ENCODE measurements around the gene CWC27.

The CWC27 gene

DNA sequence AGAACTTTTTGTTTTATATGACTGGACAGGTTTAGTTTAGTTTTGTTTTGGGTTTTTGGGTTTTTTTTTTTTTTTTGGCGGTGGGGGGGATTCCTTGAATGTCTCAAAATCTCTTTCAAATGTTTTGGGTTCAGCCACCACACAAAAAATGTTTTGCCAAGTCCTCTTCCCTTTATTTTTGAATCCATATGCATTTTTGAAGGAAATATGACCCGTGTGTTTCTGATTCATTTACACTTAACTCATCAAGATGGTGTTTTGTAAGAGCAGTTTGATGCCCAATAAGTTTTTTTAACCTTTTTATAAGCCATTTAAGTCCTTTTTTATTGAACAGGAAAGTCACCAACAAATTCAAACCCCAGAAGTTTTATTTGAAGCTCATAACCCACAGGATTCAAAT is 209.8 kb downstream of the CWC27 start:
- no peak for DNase-seq (ENCODE audit: low read depth)

DNA sequence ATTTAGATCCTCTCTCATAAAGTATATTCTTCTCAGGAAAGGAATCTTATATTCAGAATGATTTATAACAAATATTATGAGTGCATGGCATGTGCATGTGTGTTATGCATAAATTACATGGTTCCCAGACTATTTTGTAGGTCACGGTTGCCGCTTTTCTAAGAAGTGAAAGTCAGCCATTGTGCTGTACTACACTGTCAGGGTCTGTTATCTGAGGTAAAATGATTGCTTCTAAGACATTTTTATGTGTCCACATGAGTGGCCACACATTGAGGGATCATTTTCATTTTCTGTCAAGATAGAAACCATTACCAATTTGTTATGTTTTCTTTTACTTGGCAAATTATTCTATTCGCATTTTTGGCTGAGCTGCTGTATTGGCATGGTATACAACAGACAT is 210.8 kb downstream of the CWC27 start:
- no peak for DNase-seq (ENCODE audit: low read depth)

DNA sequence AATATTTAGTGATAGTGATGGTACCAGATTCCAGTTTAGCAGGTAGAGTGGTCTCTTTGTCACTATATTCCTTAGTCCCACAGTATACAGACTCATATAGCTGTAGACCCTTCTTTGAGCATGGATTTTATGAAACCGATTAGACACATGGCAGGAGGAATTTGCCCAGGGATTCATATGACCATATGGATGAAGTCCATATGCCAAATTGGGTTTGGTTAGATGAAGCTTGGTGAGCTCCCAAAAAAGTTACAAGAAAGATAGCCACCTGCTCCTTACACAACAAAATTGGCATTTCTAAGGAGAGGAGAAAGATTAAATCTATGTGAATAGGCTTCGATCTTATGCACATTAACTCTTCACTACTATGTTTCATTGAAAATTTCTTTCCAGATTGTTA is 211.4 kb downstream of the CWC27 start:
- no peak for DNase-seq (ENCODE audit: low read depth)

DNA sequence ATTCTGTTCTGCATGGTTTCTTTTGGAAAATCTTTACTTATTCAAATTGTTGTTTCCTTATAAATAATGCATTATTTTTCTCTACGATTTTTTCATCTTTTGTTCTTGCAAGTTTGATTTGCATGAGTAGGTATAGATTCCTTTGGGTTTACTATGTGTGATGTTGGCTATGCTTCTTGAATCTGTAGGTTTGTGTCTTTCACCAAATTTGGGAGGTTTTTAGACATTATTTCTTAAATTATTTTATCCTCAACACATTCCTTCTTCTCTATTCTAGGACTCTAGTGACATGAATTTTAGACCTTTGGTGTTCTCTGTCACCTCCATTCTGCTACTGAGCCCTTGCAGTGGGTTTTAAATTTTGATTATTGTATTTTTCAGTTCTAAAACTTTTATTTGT is 219.0 kb downstream of the CWC27 start:
- no peak for DNase-seq (ENCODE audit: low read depth)

DNA sequence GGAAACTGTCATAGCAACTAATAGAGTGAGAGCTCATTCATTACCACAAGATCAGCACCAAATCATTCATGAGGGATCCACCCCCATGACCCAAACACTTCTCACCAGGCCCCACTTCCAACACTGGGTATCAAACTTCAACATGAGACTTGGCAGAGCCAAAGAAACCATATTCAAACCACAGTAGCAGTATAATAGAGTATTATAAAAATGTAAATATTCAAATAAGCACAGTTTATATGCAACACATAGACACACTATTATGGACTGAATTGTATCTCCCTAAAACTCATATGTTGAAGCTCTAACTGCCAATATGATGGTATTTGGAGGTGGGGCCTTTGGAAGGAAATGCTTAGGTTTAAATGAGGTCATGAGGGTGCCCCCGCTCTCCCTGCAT is 240.5 kb downstream of the CWC27 start:
- no peak for DNase-seq (ENCODE audit: low read depth)

DNA sequence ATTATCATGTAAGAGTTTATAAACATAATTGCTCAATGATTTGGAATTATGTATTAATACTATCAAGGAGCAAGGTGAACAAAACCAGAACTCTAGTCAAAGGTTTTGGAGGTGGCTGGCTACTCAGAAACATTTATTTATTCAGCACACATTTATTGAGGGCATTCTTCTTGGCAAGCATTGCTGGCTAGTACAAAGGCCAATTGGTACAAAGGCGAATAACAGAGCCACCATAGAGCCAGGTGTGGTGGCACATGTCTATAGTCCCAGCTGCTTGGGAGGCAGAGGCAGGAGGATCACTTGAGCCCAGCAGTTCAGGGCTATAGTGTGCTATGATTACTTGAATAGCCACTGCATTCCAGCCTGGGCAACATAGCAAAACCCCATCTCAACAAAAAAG is 242.1 kb downstream of the CWC27 start:
- no peak for DNase-seq (ENCODE audit: low read depth)

DNA sequence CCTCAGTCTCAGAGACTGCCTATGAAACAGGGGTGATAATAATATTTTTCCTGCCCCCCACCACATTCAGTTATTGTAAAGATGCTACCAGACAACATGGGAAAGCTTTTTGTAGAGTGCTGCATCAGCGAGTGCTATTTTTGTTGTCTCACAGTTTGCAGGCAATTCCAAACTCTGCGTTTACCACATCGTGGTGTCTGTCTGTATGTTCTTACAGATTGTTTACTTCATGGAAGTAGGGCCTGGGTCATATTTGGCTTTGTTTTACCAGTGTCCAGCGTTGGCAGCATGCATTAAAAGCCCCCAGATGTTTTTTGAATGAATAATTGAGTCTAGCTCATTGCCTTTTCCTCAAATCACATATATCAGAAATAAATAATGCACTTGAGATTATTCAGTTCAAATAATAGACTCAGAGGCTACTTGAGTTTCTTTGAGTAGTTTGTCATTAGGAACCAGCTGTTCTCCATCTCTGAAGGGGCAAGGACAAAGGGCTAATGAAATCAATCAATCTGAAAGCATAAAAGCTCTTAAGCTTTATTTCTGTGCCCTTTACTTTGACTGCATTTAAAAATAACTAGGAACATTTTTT is 243.7 kb downstream of the CWC27 start:
- no peak for DNase-seq (ENCODE audit: low read depth)

DNA sequence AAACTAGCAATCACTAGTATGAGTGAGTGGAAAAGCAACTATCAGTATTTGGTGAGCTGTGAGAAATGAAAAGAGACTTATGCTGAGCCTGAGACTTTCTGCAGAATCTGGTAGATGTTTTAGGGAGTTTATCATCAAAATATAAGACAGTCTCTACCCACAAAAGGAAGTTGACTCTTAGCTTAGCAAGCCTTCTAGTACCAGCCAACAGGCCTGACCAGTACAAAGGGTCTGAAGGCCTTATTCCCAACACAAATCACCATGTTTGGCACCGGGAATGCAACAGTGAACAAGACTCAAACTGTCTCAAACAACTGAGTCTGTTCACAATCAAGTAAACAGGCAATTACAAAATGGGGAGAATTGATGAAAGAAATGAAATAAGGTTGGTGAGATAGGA is 244.4 kb downstream of the CWC27 start:
- peak; percentile 65 for DNase-seq (ENCODE audit: low read depth)

DNA sequence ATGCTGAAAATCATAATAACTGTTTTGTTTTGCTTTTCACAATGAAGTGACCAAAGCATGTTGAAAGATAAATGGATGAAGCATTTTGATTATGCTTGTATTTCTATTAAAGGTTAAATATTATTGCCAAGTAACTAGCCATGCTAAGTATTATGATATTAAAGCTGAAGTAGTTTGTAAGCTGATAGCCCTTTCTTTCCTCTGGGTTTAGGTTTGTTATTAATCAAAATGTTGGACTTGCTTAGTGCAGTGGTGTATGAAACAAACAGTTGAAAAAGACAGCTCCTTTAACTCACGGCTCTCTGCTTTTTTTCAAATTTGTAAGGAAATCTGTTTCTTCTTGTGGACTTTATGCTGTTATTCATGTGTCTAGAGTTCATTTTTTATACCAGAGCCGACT is 246.0 kb downstream of the CWC27 start:
- DNase-seq (ENCODE audit: low read depth), result no peak

DNA sequence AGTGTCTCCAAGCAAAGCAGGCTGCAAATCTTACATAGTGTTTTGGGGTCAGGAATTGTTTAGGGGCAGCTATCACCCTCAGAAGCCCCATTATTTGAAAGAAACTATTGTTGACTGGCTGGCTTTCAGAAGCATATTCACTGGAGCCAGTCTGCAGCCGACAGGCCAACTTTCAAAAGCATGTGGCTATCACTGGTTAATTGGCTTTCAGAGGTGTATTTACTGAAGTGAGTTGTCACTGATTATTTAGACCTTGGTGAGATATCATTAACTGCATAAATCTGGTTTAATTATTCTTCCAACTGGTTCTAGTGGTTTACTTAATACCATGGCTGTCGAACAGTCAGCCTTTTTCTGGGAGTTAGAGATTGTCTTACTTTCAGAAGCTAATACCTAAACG is 247.0 kb downstream of the CWC27 start:
- no peak for DNase-seq (ENCODE audit: low read depth)

DNA sequence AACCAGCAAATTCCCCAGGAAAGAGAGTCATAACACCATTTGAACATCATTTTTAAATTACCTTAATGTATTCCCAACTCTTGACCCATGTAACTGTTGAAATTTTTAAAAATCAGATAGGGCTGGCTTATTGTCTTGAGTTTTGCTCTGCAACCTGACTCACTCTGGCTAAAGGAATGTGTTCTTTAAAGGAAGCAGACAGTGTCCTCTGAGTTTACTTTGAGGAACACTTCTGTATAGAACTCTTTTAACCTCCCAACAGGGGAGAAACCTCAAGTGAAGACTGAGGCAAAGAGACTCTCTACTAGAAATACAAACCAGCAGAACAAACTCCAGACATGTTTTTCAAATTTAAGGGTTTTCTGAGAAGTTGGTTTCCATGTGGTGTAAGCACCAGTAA is 248.9 kb downstream of the CWC27 start:
- DNase-seq (ENCODE audit: low read depth), result peak; percentile 40

DNA sequence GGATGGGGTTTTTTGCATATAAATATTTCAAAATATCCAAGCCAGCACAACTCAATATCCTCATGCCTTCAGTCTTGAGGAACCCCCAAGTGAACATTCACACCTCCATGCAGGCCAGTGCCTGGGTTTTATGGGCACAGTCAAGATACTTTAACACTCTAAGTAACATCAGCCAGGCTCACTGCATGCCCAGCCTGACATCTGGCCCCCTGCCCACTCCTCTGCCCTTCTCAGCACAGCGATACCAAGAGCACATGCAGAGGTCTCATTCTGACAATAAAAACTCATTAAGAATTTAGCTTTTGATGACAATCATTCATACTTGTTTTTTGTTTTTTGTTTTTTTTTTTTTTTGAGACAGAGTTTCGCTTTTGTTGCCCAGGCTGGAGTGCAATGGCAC is 250.0 kb downstream of the CWC27 start:
- no peak for DNase-seq (ENCODE audit: low read depth)

DNA sequence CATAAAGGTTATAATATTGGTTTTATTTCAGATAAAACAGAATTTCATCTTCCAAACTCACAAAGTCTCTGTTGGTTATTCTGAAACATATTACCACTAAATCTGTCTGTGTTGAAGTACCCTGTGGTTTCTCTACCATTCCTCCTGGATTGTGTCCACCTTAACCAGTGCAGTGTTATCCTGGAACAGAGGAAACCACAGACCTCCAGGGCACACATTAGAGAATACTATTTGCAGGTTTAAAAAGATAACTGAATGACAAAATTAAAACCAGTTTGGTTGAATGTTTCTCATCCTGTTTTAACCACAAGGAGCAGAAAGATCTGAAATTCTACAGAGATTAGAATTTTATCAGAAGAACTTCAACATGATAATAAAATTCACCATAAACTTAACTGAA is 251.8 kb downstream of the CWC27 start:
- DNase-seq (ENCODE audit: low read depth), result peak; percentile 47

DNA sequence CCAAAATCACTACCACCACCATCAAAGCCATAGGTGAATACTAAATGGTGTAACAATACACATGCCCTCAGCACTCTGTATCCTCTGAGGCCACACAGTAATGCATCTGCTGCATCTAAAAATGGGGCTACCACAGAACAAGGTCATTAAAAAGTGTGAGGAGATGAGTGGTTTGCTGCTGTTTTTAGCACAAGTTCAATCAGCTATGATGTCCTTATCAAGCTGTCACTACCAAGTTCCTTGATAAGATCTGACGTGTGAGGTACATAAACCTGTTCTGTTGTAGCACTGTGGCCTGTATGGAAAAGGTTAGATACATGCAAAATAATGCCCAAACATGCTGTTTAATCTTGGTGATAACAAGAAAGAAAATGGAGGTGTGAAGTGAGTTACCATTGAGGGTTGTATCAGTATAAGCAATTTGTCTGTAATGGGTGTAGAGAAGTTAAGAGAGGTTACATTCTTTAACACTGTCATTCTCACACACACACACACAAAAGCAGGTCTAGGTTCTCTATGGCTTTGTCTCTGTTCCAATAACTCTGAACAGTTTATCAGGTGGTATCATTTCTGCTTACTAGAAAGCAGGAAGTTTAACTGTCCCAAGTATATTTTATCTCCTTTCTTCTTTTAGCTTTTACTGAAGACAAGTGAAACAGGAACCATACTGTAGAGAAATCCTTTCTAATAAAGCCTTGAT is 252.9 kb downstream of the CWC27 start:
- DNase-seq (ENCODE audit: low read depth), result no peak

DNA sequence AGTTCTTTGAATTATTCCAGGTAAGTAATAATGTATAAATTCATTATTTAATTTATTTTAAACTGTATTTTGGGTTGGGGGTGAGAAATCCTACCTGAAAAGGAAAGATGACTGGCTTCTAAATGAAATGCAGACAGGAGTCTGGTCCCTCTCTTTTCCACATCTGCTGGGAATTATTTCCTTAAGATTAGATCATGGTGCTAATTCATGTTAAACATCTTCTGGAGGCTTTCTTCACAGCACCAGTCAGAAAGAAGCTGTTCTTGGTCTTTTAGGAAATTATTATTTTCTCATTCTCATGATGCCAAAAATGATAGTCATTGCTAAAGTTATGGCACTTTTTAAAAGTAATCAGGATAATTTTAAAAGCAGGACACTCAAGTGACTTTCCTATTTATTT is 254.2 kb downstream of the CWC27 start:
- no peak for DNase-seq (ENCODE audit: low read depth)

DNA sequence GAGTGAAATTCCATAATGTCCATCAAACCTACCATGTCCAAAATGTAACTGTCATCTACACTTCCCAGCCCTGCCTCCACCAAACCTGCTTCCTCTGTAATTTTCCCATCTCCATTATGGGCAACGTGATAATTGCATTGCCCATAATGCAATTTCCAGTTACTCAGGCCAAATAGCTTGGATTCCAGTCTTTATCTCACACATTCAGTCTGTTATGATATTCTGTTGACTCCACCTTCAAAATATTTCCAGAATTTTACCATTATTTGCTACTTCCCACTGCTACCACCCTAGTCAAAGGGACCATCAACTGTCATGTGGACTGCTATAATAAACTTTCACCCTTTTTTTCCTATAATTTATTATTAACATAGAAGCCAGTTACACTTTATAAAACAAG is 256.0 kb downstream of the CWC27 start:
- no peak for DNase-seq (ENCODE audit: low read depth)

DNA sequence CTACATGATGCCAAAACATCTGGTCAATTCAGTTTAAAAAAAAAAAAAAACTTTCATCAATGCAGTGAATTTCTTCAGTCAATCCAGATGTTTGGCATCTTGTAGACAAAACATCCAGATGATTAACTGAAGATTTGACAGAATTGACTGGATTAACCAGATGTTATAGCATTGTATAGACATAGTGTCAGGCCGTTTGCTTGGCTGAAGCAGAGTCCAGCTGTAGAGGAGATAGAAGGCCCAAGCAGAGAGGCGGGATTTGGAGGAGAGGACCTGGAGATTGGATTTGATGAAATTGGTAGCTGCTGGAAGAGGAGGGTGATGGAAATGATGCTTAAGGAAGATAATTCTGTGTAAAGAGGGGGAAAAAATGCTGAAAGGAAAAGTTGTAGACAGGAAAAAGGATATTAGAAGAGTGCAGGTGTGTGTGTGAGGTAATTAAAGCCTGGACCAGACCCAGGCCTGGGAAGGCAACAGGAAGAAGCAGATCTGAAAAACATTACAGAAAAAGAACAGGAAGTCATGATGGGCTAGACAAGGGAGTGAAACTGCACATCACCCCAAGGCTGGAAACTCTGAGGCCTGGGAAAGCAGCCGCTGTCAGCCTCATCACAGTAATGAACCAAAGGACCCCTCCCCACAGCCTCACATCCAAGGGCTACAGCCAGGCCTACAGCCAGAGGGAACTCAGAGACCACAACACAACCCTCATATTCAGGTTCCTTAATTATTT is 258.3 kb downstream of the CWC27 start:
- no peak for DNase-seq (ENCODE audit: low read depth)

DNA sequence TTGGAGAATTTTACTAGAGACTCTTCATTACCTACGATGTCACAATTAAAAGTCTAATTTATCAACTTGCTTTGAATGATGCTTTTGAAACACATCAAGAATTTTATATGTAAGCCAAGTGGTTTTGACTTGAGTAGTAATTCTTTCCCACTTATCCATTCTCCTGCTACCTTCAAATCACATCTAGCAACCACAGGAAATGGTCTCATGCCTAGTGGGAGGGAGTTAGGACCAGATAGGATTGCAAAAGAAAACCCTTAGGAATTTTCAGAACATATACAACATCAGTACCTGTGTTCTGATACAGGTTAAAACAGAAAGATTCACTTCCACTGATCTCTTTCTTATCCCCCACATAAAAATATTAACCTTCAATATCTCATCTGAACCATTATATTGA is 260.4 kb downstream of the CWC27 start:
- peak; percentile 43 for DNase-seq (ENCODE audit: low read depth)

DNA sequence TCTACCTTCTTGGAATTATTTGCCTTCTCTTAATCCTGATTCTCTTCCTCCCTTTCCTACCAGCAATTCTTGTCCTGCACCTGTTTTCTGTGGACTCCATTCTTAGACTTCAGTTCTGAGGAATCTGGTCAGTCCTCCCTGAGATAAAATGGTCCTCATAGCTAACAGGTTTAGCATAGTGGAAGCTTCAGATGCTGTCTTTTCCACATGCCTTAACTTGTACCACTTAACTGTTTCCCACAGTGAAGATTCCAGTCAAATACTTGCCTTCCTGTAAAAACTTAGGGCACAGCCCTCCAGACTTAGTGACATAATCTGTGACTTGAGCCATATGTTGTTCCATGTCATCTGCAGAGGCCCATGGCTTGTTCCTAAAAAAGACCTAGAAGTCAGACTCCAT is 261.3 kb downstream of the CWC27 start:
- DNase-seq (ENCODE audit: low read depth), result no peak

DNA sequence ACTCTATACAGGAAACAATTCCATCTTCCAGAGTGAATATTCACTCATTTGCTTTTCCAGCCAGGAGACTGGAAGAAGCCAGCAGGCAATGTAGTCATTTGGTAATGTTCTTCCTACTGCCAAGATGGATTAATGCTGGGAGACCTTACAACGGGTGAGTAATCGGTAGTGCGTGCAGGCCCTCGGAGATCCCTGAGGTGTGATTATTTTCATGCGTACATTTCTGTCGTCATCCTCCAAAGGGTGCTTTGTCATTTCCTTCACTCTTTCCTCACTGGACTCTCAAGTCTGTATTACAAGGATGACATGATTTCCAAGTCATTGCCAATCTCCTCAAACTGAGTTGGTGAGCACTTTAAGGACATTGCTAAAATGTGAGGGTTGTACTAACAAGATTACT is 263.5 kb downstream of the CWC27 start:
- peak; percentile 99 for DNase-seq (ENCODE audit: low read depth)

DNA sequence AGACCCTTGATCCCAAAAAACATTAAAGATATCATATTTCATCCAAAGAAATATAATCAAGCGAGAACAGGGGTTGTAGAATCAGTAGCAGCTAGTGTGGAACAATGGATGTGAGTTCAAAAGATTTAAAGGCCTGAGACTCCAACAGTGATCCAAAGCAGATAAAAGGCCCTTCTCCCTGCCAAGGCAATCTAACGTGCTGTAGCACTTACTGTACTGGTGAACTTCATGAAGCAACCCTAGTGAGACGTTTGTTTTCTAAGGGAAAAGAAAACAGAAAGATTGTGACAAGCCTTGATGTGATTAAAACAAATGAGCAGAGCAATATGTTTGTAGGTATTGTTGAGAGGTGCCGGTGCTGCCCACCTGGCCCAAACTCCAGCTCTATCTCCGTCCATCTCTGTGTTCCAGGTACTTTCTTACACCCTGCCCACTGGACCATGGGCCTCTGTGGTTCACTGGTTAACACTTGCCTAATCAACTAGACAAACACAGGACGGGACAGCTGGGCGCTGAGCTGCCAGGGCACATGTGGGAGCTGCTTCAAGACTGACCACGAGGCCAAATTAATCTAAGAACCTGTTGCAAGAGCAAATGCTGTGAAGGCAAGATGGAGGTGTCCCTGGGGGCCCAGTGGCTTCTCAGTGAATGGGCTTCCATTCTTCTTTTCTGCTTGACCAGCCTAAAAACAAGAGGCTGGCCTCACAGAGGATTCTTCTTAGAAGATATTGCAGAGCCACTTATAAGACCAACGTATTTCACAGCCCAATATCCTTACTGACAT is 265.5 kb downstream of the CWC27 start:
- no peak for DNase-seq (ENCODE audit: low read depth)

DNA sequence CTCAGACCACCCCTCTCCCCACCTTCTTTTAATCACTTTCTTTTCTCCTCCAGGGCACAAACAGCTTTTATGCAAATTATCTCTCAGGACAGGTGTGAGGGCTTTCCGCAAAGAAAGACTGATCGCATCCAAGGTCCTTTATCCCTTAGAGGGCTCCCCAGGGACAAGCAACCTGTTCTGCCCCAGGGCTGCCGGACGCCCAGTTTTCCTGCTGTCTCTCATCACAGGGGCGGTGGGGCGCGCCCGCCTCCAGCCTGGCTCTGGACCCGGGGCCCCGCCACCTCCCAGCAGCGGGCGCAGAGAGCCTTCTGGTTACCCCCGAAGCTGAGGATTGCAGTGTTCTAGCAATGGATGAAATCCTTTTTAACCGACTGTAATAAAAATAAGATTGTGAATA is 266.1 kb downstream of the CWC27 start:
- no peak for DNase-seq (ENCODE audit: low read depth)

Measured in ELR (cell line).